HTR-8/SVneo (cell line): Measurements from ENCODE around the gene FSHR.

Experiments
- DNase-seq: peaks from one replicate; pipeline ENCODE4 v3.0.0; 2011; ENCODE audit warnings: low spot score, mixed read lengths; ENCODE audit not compliant: insufficient read length
- FAIRE-seq: peaks from 2 replicates; lab custom pipeline; 2011; peaks lifted over from hg19 to GRCh38; lab: Jason Lieb, UNC

Gene FSHR

GRCh38 chr2:49113046-49113445 lies 41.3 kb downstream of the FSHR start:
- DNase-seq (no peak), FAIRE-seq (no peak)

- FAIRE-seq (no peak), DNase-seq (no peak)
Measured at GRCh38 chr2:49111456-49111855, 42.9 kb downstream of the FSHR start.

GRCh38 chr2:49111006-49111405 lies 43.3 kb downstream of the FSHR start:
- FAIRE-seq (no peak), DNase-seq (no peak)

- DNase-seq (no peak), FAIRE-seq (no peak)
Measured at GRCh38 chr2:49110571-49110970, 43.7 kb downstream of the FSHR start.

GRCh38 chr2:49108851-49109250 lies 45.5 kb downstream of the FSHR start:
- DNase-seq = no peak
- no peak for FAIRE-seq

GRCh38 chr2:49108436-49108835 lies 45.9 kb downstream of the FSHR start:
- no peak for FAIRE-seq

GRCh38 chr2:49105506-49105905 lies 48.8 kb downstream of the FSHR start:
- FAIRE-seq = no peak

More at GRCh38 chr2:49108436-49108835, 45.9 kb downstream of the FSHR start:
- DNase-seq = no peak

GRCh38 chr2:49102146-49102545 lies 52.2 kb downstream of the FSHR start:
- FAIRE-seq = no peak

More at GRCh38 chr2:49105506-49105905, 48.8 kb downstream of the FSHR start:
- no peak for DNase-seq

GRCh38 chr2:49080681-49081080 lies 73.6 kb downstream of the FSHR start:
- DNase-seq (no peak), FAIRE-seq (no peak)

More at GRCh38 chr2:49102146-49102545, 52.2 kb downstream of the FSHR start:
- no peak for DNase-seq

GRCh38 chr2:49070716-49071115 lies 83.6 kb downstream of the FSHR start:
- DNase-seq (no peak), FAIRE-seq (no peak)

GRCh38 chr2:49069829-49070228 lies 84.5 kb downstream of the FSHR start:
- DNase-seq (no peak), FAIRE-seq (no peak)

- DNase-seq (no peak), FAIRE-seq (no peak)
Measured at GRCh38 chr2:49068613-49069012, 85.7 kb downstream of the FSHR start.

- FAIRE-seq (no peak), DNase-seq (no peak)
Measured at GRCh38 chr2:49067971-49068370, 86.3 kb downstream of the FSHR start.

GRCh38 chr2:49053156-49053555 lies 101.2 kb downstream of the FSHR start:
- DNase-seq = no peak

GRCh38 chr2:49050265-49050664 lies 104.0 kb downstream of the FSHR start:
- DNase-seq = no peak
- FAIRE-seq = no peak

More at GRCh38 chr2:49053156-49053555, 101.2 kb downstream of the FSHR start:
- no peak for FAIRE-seq

- no peak for DNase-seq
- no peak for FAIRE-seq
Measured at GRCh38 chr2:49049161-49049560, 105.2 kb downstream of the FSHR start.

- FAIRE-seq (no peak), DNase-seq (no peak)
Measured at GRCh38 chr2:49045083-49045482, 109.2 kb downstream of the FSHR start.

- no peak for FAIRE-seq
- no peak for DNase-seq
Measured at GRCh38 chr2:49044350-49045079, 109.8 kb downstream of the FSHR start.

- FAIRE-seq (no peak), DNase-seq (no peak)
Measured at GRCh38 chr2:49043405-49043982, 110.8 kb downstream of the FSHR start.

- DNase-seq (no peak), FAIRE-seq (no peak)
Measured at GRCh38 chr2:49042488-49042887, 111.8 kb downstream of the FSHR start.

- FAIRE-seq (no peak), DNase-seq (no peak)
Measured at GRCh38 chr2:49041061-49041460, 113.3 kb downstream of the FSHR start.

GRCh38 chr2:49037197-49037596 lies 117.1 kb downstream of the FSHR start:
- DNase-seq = no peak
- FAIRE-seq = no peak
